ENCODE data around the gene BAZ2B.

DNA sequence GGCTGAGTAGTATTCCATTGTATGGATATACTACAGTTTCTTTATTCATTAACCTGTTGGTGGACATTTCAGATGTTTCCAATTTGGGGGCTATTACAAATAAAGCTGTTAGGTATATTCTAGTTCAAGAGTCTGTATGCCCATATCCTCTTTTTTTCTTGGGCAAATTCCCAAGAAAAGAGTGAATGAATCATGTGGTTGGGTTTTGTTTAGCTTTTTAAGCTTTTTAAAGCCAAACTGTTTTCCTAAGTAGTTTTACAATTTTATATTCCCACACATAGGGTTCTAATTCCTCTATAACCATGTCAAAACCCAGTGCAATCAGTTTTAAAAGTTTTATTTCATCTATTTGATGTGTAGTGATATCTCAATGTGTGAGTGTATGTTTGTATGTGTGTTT, 44.9 kb upstream of the BAZ2B start:
- TF ChIP-seq, protein P1, sequence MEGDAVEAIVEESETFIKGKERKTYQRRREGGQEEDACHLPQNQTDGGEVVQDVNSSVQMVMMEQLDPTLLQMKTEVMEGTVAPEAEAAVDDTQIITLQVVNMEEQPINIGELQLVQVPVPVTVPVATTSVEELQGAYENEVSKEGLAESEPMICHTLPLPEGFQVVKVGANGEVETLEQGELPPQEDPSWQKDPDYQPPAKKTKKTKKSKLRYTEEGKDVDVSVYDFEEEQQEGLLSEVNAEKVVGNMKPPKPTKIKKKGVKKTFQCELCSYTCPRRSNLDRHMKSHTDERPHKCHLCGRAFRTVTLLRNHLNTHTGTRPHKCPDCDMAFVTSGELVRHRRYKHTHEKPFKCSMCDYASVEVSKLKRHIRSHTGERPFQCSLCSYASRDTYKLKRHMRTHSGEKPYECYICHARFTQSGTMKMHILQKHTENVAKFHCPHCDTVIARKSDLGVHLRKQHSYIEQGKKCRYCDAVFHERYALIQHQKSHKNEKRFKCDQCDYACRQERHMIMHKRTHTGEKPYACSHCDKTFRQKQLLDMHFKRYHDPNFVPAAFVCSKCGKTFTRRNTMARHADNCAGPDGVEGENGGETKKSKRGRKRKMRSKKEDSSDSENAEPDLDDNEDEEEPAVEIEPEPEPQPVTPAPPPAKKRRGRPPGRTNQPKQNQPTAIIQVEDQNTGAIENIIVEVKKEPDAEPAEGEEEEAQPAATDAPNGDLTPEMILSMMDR (conservative IDR thresholded peaks at IDR 0.05; ENCODE audit: low read depth, low read length): no peak
- no peak for TF ChIP-seq EZH2 (IDR thresholded peaks at IDR 0.05; ENCODE audit: borderline replicate concordance, low read depth, low read length, poor library complexity, severe bottlenecking)
